Fibroblast of mammary gland (primary cell): ENCODE data around the gene FAM25G.
"Not testable (repeated sequence)": the region's sequence is repeated elsewhere in the genome, so short reads cannot be mapped to it uniquely, and the experiment has no call there.

Experiments
- DNase-seq: peaks from one replicate; pipeline ENCODE4 v3.0.0-alpha.2; 2010; ENCODE audit warnings: low read depth
- H3K4me3 ChIP-seq: 2 replicates; pipeline ENCODE4 v1.5.1; 2011; ENCODE audit warnings: low read depth, mild to moderate bottlenecking, low read length, moderate library complexity; ENCODE audit not compliant: control insufficient read depth
- TF ChIP-seq, protein P1 (sequence below): conservative IDR thresholded peaks from 2 replicates; pipeline ENCODE4 v1.5.1; 2011; ENCODE audit warnings: low read depth, low read length, inconsistent platforms; ENCODE audit not compliant: control insufficient read depth, insufficient read depth

FAM25G gene

DNA sequence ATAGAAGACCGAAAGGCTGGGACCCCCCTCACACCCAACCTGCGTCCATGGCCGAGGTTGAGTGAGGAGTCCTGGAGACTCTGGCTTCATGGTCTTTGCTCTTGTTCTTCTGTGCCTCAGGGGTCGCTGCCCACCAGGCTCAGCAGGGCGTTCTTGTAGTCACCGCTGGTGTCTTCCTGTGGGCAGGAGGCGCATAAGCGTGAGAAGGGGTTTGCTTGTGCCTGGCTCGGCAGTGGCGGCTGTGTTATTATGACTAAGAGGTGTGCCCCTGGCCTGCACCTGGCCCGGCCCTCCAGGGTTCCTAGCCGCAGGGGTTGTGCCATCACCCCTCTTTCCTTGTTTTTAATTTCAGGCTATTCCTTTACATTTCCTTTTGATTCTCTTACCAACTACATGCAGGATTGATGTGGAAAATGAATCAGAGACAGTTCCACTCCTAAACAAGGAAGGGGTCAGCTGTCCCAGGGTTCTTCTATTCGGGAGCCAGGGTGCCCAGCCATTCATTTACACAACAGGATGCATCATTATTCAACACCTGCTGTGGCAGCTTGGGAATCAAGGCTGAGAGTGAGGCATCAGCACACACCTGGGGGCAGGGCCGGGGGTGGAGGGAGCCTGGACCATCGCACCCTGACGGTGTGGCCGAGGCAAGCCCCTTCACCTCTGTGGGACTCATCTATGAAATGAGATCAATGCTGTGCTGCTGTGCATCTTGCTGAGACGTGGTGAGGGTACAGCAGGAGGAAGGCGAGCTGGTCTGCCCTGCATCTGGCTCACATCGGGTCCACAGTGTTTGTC, 22.6 kb downstream of the FAM25G start:
- not testable (repeated sequence) for DNase-seq, H3K4me3 ChIP-seq

DNA sequence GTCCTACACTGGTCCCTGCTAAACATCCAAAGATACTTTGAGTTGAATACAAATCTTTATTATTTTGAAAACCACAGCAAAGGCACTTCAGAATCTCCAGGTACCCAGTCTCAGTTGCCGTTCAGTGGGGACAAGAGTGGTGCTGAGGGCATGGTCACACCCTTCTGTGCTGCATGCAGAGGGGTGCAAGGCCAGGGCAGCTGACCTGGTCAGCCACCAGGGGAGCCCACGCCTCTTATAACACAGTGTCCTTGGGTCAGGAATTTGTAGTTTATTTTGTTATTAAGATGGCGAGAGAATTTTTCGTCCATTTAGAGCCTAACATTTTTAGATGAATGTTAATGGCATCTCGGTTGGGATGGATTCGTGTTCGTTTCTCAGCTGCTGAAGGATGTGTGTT, 23.5 kb downstream of the FAM25G start:
- DNase-seq, H3K4me3 ChIP-seq: not testable (repeated sequence)

DNA sequence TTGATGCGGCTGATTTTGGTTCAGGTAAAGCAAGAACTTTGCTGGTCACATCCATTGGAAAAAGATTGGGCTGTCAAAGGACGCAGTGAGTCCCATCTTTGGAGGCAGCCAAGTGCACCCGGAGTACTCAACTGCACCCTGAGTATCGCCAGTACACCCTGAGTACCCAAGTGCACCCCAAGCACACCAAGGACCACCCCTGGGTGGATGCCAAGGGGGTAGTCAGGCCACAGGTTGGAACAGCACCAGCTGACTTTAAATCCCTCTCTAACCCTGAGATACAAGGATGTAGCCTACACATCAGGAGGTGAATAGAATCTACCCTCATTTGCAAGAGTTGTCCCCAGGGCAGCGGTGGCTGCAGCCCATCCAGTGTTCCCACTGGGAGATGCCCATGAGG, 24.0 kb downstream of the FAM25G start:
- DNase-seq, result not testable (repeated sequence)

DNA sequence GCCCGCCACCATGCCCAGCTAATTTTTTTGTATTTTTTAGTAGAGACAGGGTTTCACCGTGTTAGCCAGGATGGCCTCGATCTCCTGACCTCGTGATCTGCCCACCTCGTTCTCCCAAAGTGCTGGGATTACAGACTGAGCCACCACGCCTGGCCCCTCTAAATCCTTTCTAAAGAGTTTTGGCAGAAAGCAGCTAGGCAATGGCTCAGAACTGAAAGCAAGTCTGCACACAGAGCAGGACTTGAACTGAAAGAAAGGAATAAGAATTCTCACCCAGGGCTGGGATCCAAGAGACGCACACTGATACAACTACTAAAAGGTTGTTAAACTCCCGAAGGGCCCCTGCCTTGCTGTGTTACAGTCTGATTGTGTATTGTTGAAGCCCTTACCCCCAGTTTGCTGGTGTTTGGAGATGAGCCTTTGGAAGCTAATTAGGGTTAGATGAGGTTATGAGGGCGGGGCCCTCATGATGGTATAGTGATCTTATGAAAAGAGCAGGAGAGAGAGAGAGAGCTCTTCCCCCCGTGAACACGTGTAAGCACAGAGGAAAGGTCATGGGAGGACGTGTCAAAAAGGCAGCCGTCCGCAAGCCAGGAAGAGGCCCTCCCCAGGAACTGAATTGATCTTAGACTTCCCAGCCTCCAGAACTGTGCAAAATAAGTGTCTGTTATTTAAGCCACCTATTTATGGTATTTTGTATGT, 26.1 kb downstream of the FAM25G start:
- H3K4me3 ChIP-seq, DNase-seq: not testable (repeated sequence)

More for the DNA sequence above, 24.0 kb downstream of the FAM25G start:
- not testable (repeated sequence) for H3K4me3 ChIP-seq

DNA sequence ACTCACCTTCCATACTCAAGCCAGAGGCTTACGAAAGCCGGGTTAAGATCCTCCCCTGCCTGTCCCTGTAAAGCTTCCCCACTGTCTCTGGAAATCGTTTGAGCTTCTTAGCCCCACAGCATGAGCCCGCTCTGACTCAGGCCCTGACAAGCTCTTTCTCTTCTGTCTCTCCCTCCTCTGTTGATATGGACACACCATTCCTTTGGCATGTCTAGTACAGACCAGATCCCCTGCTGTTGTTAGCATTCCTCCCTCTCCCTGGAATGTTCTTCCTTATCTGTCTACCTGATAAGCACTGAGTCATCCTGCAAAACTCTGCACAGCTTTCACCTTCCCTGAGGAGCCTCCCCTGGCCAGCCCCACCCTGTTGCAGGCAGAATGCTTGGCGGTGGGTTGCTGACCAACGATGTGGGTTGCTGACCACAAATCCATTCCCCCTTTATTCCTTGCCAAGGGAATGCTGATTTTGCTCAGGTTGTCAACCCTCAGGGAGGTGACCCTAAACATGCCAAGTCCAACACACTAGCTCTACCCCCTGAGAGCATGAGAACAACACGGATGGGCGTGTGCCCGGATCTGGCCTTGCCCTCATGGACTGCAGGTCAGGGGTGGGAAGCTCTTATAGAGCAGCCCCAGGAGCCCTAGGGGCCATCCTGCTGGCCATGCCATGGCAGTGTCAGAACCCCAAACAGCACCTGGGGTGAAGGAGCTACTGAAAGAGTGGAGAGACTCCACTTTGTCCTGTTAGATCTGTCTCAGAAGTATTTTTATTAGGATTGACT, 28.7 kb downstream of the FAM25G start:
- H3K4me3 ChIP-seq, result not testable (repeated sequence)

DNA sequence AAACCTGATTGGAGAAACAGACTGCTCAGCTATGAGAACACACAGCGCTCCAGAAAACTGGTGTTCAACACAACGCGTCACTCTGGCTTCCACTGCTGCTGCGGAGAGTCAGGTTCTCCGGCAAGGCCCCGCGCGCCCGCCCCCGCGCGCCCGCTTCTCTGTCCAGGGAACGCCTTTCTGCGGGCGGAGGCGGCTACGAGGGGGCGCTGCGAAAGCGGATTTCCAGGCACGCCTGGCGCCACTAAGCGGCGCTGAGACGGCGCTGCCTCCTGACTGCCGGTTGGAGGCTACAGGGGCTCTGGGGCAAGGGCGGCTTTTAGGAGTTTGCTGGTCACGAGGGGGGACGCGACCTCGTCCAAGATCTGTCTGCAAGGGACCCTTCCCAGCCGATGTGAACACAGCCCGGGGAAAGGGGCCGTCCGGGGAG, 30.2 kb downstream of the FAM25G start:
- not testable (repeated sequence) for H3K4me3 ChIP-seq
- peak; percentile 81 for DNase-seq

More for the DNA sequence above, 28.7 kb downstream of the FAM25G start:
- not testable (repeated sequence) for DNase-seq

DNA sequence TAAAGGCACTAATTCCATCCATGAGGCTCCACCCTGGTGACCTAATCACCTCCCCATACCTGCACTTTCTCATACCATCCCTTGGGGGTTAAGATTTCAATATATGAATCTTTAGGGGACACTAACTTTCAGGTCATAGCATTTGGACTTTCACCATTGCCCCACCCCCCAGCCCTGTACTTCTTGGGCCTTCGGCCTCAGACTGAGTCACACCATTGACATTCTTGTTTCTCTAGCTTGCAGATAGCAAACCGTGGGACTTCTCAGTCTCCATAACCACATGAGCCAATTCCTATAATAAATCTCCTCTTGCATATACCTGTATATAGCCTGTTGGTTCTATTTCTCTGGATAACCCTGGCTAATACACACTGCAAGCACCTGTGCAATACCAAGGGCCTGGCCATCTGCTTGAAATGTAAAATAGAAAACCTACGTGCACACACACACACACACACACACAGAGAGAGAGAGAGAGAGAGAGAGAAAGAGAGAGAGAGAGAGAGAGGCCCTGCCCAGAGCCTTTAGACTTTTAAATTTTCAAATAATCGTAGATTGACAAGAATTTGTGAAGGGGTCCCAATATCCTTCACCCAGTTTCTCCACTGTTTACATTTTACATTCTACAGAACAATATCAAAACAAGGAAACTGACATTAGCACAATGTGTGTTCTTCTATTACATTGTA, 32.9 kb downstream of the FAM25G start:
- TF ChIP-seq, protein P1, sequence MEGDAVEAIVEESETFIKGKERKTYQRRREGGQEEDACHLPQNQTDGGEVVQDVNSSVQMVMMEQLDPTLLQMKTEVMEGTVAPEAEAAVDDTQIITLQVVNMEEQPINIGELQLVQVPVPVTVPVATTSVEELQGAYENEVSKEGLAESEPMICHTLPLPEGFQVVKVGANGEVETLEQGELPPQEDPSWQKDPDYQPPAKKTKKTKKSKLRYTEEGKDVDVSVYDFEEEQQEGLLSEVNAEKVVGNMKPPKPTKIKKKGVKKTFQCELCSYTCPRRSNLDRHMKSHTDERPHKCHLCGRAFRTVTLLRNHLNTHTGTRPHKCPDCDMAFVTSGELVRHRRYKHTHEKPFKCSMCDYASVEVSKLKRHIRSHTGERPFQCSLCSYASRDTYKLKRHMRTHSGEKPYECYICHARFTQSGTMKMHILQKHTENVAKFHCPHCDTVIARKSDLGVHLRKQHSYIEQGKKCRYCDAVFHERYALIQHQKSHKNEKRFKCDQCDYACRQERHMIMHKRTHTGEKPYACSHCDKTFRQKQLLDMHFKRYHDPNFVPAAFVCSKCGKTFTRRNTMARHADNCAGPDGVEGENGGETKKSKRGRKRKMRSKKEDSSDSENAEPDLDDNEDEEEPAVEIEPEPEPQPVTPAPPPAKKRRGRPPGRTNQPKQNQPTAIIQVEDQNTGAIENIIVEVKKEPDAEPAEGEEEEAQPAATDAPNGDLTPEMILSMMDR, result no peak
- H3K4me3 ChIP-seq, result no peak overlapping the region
- peak; percentile 72 for DNase-seq

DNA sequence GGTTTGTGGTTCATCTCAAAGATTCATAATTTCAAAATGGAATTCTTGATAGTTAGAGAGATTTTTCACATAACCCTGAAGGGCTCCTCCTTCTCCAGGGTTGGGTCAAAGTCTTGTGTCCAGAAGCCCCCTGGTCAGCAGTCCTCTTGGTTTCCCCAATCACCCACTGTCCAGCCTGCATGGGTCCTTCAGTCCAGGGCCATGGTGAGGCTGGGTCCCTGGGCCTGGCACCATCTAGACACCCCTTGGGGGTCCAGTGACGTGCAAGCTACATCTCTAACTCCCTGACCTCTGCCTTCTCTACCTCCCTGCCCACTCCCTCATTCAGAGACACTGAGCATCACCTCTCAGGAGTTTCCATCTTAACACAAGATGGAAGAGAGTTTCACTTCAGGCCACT, 33.7 kb downstream of the FAM25G start:
- no peak overlapping the region for H3K4me3 ChIP-seq
- no peak for DNase-seq
- TF ChIP-seq, protein P1, result no peak

DNA sequence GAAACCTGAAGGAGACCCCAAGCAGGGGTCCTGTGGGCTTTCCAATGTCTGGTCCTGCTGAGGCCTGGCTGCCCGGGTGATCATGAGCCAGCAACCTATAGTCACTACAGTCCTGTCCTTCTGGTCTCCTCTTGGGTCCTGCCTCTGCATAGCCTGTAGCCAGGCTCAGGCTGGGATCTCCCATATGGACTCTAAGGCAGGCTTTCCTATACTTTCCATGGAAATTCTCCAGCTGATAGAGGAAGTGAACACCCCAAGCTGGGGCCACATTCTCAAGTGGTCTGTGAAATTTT, 34.0 kb downstream of the FAM25G start:
- no peak for DNase-seq
- TF ChIP-seq, protein P1, result no peak
- H3K4me3 ChIP-seq, result no peak overlapping the region
